HEK293T (cell line): ENCODE results near the gene DGAT2.

ENCODE experiments used
- BHLHE40 ChIP-seq: fragments of 450-650 bp; IDR thresholded peaks from 2 replicates; pipeline ENCODE4 v1.6.1; 2016; ENCODE audit warnings: mild to moderate bottlenecking, moderate library complexity, borderline replicate concordance
- ELF4 ChIP-seq: fragments of 450-650 bp; IDR thresholded peaks from 2 replicates; pipeline ENCODE4 v1.6.1; 2017; ENCODE audit warnings: antibody characterized with exemption
- SP1 ChIP-seq: fragments of 450-650 bp; IDR thresholded peaks from 2 replicates; pipeline ENCODE4 v1.6.1; 2017
- SUZ12 ChIP-seq: fragments of 450-650 bp; IDR thresholded peaks from 2 replicates; pipeline ENCODE4 v1.6.1; 2016; ENCODE audit warnings: mild to moderate bottlenecking
- TARDBP ChIP-seq: fragments of 450-650 bp; IDR thresholded peaks from 2 replicates; pipeline ENCODE4 v1.6.1; 2016
- ZNF384 ChIP-seq: fragments of 450-650 bp; IDR thresholded peaks from 2 replicates; pipeline ENCODE4 v1.6.1; 2016
- TF ChIP-seq, protein P1 (sequence below): fragments of 450-650 bp; IDR thresholded peaks from 2 replicates; pipeline ENCODE4 v1.6.1; 2016

- TF ChIP-seq ELF4 (no peak), TARDBP (no peak), SP1 (no peak), ZNF384 (no peak), SUZ12 (no peak), BHLHE40 (no peak)
- TF ChIP-seq, protein P1, sequence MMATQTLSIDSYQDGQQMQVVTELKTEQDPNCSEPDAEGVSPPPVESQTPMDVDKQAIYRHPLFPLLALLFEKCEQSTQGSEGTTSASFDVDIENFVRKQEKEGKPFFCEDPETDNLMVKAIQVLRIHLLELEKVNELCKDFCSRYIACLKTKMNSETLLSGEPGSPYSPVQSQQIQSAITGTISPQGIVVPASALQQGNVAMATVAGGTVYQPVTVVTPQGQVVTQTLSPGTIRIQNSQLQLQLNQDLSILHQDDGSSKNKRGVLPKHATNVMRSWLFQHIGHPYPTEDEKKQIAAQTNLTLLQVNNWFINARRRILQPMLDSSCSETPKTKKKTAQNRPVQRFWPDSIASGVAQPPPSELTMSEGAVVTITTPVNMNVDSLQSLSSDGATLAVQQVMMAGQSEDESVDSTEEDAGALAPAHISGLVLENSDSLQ, result no peak
These were observed 35.0 kb upstream of the DGAT2 start for GRCh38 chr11:75733431-75734107.
